ENCODE measurements around the gene DPP6.
"Not testable (repeated sequence)": the region's sequence is repeated elsewhere in the genome, so short reads cannot be mapped to it uniquely, and the experiment has no call there.

- TF ChIP-seq, protein P1, sequence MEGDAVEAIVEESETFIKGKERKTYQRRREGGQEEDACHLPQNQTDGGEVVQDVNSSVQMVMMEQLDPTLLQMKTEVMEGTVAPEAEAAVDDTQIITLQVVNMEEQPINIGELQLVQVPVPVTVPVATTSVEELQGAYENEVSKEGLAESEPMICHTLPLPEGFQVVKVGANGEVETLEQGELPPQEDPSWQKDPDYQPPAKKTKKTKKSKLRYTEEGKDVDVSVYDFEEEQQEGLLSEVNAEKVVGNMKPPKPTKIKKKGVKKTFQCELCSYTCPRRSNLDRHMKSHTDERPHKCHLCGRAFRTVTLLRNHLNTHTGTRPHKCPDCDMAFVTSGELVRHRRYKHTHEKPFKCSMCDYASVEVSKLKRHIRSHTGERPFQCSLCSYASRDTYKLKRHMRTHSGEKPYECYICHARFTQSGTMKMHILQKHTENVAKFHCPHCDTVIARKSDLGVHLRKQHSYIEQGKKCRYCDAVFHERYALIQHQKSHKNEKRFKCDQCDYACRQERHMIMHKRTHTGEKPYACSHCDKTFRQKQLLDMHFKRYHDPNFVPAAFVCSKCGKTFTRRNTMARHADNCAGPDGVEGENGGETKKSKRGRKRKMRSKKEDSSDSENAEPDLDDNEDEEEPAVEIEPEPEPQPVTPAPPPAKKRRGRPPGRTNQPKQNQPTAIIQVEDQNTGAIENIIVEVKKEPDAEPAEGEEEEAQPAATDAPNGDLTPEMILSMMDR (IDR thresholded peaks at IDR 0.05): not testable (repeated sequence)
- not testable (repeated sequence) for TF ChIP-seq POLR2A (IDR thresholded peaks at IDR 0.05)
Observed at GRCh38 chr7:154163642-154164041, 111.4 kb downstream of the DPP6 start.
